Neural cell (in vitro differentiated cells): ENCODE results near the gene LRRC31.

Experiments used
- CTCF ChIP-seq: fragments of 450-650 bp; IDR thresholded peaks from 2 replicates; pipeline ENCODE4 v1.5.1; 2014; ENCODE audit warnings: antibody characterized with exemption, mild to moderate bottlenecking, moderate library complexity; ENCODE audit not compliant: poor library complexity, severe bottlenecking
- EP300 ChIP-seq: fragments of 450-650 bp; conservative IDR thresholded peaks from 2 replicates; pipeline ENCODE4 v1.6.1; 2014; ENCODE audit warnings: antibody characterized with exemption, mild to moderate bottlenecking, moderate library complexity; ENCODE audit not compliant: poor library complexity, severe bottlenecking
- EZH2 ChIP-seq: fragments of 200-600, 300-800 bp; shearing (Covaris generic), sonication (generic); IDR thresholded peaks from 2 replicates; pipeline ENCODE4 v1.6.1; 2014; ENCODE audit warnings: antibody characterized with exemption, low read length, borderline replicate concordance, mild to moderate bottlenecking; ENCODE audit not compliant: insufficient read depth, poor library complexity, severe bottlenecking
- POLR2AphosphoS5 ChIP-seq: IDR thresholded peaks from 2 replicates; pipeline ENCODE4 v1.6.1; 2012
- RAD21 ChIP-seq: fragments of 450-650 bp; conservative IDR thresholded peaks from 2 replicates; pipeline ENCODE4 v1.6.1; 2014; ENCODE audit warnings: antibody characterized with exemption, mild to moderate bottlenecking, moderate library complexity
- REST ChIP-seq: IDR thresholded peaks from 2 replicates; pipeline ENCODE4 v1.6.1; 2012; ENCODE audit warnings: borderline replicate concordance

- TF ChIP-seq EZH2 = no peak
- no peak for TF ChIP-seq POLR2AphosphoS5
- no peak for TF ChIP-seq CTCF
- no peak for TF ChIP-seq REST
- no peak for TF ChIP-seq EP300
- no peak for TF ChIP-seq RAD21
These were observed 41.5 kb upstream of the LRRC31 start, which contains the start of gene SAMD7 for GRCh38 chr3:169911272-169911671.
